ENCODE measurements around the gene ZBTB16. TPM values are rescaled to one million over a fixed set of nuclear protein-coding genes. Genes with fewer than 3 reads are reported as not detected.

ZBTB16 gene
- total RNA-seq, 1 donor from 2014 or later: 11.9 TPM

DNA sequence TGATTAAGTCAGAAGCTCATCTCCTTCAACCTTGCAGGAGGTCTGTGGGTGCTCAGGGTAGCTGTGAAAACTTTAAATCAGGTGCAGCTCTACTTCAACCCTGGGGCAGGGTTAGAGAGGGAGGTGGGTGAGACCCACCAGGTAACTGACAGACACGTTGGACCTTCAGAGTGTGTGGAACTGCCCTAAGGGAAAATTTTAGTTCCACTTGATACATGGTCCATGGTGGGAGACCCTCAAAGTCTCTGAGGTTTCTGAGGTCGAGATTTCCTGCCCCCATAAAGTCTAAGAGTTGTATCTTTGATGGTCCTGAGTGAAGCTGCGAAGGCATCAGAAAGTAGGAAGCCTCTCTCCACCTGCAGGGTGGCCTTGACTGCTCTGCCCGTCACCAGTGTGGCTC, 212.8 kb downstream of the ZBTB16 start:
- H3K9me3 Mint-ChIP-seq: no peaks in the 10 kb centered on the region
- TF ChIP-seq, protein P1, sequence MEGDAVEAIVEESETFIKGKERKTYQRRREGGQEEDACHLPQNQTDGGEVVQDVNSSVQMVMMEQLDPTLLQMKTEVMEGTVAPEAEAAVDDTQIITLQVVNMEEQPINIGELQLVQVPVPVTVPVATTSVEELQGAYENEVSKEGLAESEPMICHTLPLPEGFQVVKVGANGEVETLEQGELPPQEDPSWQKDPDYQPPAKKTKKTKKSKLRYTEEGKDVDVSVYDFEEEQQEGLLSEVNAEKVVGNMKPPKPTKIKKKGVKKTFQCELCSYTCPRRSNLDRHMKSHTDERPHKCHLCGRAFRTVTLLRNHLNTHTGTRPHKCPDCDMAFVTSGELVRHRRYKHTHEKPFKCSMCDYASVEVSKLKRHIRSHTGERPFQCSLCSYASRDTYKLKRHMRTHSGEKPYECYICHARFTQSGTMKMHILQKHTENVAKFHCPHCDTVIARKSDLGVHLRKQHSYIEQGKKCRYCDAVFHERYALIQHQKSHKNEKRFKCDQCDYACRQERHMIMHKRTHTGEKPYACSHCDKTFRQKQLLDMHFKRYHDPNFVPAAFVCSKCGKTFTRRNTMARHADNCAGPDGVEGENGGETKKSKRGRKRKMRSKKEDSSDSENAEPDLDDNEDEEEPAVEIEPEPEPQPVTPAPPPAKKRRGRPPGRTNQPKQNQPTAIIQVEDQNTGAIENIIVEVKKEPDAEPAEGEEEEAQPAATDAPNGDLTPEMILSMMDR (conservative IDR thresholded peaks at IDR 0.05): no peak
- H3K36me3 Mint-ChIP-seq: no peaks in the 10 kb centered on the region
- DNase-seq (ENCODE audit: extremely low spot score, unreplicated experiment): peak; percentile 31
- H3K4me1 Mint-ChIP-seq (ENCODE audit: unreplicated experiment): no peaks in the 10 kb centered on the region
- no peak overlapping the region for H3K27ac Mint-ChIP-seq
- H3K4me3 Mint-ChIP-seq: no peak overlapping the region
- peaks cover 36% of the 10 kb centered on the region for H3K27me3 Mint-ChIP-seq

DNA sequence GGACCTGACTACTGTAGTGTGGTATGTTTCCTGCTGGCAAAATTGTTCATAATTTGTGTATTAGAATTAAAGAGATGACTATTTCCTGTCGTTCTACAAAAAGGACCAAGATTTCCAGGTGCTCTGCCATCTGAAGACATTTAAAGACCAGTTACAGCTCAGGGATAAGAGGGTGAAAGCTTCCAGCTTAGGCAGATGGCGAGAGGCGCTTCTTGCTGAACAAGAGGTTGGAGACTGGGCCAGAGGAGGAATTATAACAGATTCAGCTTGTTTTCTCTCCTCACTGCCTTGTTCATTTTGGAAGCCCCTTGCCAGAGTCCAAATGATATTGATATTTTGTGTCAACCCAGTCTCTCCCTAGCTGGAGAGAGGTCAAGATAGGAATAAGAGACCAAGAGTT, 213.6 kb downstream of the ZBTB16 start:
- DNase-seq (ENCODE audit: extremely low spot score, unreplicated experiment): peak; percentile 4
- Mint-ChIP-seq H3K27ac (no peak overlapping the region), H3K9me3 (no peaks in the 10 kb centered on the region), H3K36me3 (no peaks in the 10 kb centered on the region), H3K4me3 (no peak overlapping the region), H3K27me3 (peaks cover 41% of the 10 kb centered on the region), H3K4me1 (ENCODE audit: unreplicated experiment) (no peaks in the 10 kb centered on the region)
- TF ChIP-seq, protein P1 (conservative IDR thresholded peaks at IDR 0.05): no peak

DNA sequence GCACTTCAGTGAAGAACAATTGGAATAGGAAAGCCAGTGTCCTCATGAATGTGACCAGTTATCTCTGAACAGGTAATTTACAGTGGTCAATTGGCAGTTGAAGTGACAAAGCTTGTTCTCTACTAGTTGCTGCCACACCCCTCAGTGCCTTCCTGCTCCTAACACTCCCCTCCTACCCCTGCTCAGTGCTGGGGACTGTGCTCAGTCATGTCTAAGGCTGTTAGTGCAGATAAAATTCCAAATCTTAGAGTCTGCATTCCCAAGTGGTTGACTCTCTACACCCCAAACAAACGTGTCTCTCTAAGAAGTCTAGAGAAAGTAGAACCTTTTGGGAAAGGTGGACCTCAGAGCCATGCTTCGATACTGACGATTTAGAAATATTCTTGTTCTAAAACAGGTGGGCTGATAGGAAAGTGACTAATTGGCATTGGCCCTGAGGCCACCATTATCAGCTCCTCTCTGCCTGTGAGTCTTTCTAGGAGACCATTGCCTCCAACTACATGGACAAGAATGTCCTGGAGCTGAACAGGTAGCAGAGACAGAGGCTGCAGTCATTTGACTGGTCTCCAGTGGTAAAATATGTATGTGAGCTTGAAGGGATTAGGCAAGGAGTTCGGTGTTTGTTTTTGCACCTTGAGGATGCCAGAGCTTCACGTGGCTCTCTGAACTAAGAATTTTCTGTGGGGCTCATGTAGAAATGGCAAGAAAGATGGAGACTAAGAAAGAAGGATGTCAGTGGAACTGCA, 214.6 kb downstream of the ZBTB16 start:
- Mint-ChIP-seq H3K27me3 (peaks cover 46% of the 10 kb centered on the region), H3K4me1 (ENCODE audit: unreplicated experiment) (no peaks in the 10 kb centered on the region)

DNA sequence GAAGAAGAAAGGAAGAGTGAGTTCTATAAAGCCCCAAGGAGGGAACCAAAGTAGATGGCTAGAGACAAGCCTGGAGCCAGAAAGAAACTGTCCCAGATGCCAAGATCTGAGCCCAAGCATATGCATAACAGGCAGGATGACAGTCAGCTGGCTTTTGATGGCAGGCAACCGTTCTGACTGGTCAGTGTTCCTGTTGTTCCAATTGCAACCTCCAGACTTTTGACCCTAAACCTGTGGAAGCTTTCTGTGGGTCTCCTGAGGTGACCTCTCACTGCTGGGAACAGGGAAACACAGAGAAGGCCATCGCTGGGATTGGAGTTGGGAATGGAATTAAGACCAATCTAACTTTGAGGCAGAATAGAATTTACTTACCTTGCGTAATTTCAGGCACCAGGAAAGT, 215.1 kb downstream of the ZBTB16 start:
- Mint-ChIP-seq H3K4me1 (ENCODE audit: unreplicated experiment) (no peaks in the 10 kb centered on the region), H3K36me3 (no peaks in the 10 kb centered on the region), H3K27me3 (peaks cover 43% of the 10 kb centered on the region), H3K27ac (no peak overlapping the region), H3K9me3 (no peaks in the 10 kb centered on the region), H3K4me3 (no peak overlapping the region)
- DNase-seq (ENCODE audit: extremely low spot score, unreplicated experiment): peak; percentile 18
- TF ChIP-seq, protein P1 (conservative IDR thresholded peaks at IDR 0.05): no peak

More for the DNA sequence above, 214.6 kb downstream of the ZBTB16 start:
- Mint-ChIP-seq H3K36me3 (no peaks in the 10 kb centered on the region), H3K9me3 (no peaks in the 10 kb centered on the region), H3K4me3 (no peak overlapping the region), H3K27ac (no peak overlapping the region)
- DNase-seq (ENCODE audit: extremely low spot score, unreplicated experiment): peak; percentile 18
- TF ChIP-seq, protein P1 (conservative IDR thresholded peaks at IDR 0.05): no peak

DNA sequence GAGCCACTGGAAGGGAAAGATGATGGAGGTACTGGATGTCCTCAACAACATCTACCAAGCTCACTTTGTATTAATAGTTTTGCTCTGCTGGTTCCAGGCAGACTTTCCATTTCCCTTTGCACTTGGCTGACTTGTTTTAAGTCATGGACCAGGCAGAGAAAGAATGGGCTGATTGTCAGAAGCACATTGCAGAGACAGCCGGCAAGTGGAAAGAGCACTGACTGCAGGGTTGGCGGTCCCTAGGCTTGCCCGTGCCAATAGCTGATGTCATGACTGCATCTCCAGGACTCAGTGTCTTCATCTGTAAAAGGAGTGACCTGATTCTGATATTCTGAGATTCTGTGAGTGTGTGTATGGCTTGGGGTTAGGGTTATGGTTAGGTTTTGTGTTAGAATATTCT, 215.8 kb downstream of the ZBTB16 start:
- Mint-ChIP-seq H3K4me3 (no peak overlapping the region), H3K36me3 (no peaks in the 10 kb centered on the region), H3K4me1 (ENCODE audit: unreplicated experiment) (no peaks in the 10 kb centered on the region), H3K27ac (no peak overlapping the region), H3K9me3 (no peaks in the 10 kb centered on the region), H3K27me3 (peaks cover 43% of the 10 kb centered on the region)
- TF ChIP-seq, protein P1 (conservative IDR thresholded peaks at IDR 0.05): no peak
- peak; percentile 31 for DNase-seq (ENCODE audit: extremely low spot score, unreplicated experiment)

All from type B pancreatic cell (in vitro differentiated cells).